K562 (cell line): ENCODE measurements around the gene RAB26. TPM values are rescaled to one million over a fixed set of nuclear protein-coding genes. Genes with fewer than 3 reads are reported as not detected.
A peak's percentile ranks its signal among the peaks of the same experiment; 100 is the strongest.

ENCODE experiments used
- ATAC-seq: fragments of 200-7000 bp; cut with Tn5 transposase; 3 replicates; pipeline ENCODE4 v1.9.1; 2020; ENCODE audit warnings: moderate library complexity
- BruUV-seq: library from RNA; stranded (reverse); fragments of 400-500 nt; replicated peaks from 2 replicates; lab custom pipeline; 2021; lab: Mats Ljungman, UMichigan
- CTCF ChIA-PET: fragments of 300-600 bp; formaldehyde crosslinking; extraction: SDS; loops from one replicate; lab custom pipeline; 2021; ENCODE audit warnings: low intra/inter-chr PET ratio; lab: Yijun Ruan, JAX
- POLR2A ChIA-PET: fragments of 300-600, 350-650 bp; sonication (Branson Sonifier 250); formaldehyde crosslinking; extraction: SDS; loops from one replicate; lab custom pipeline; 2021; ENCODE audit warnings: antibody characterized with exemption, inconsistent platforms; lab: Yijun Ruan, JAX
- DNase-seq, 4 experiments: peaks; one replicate each; pipeline versions ENCODE4 v3.0.0 to v3.0.0-alpha.2; 2011 to 2018; ENCODE audit warnings: low spot score in 3 of 4, mixed read lengths in 3 of 4; ENCODE audit errors: extremely low read depth in 1 of 4
- FAIRE-seq: peaks from 2 replicates; lab custom pipeline; 2011; peaks lifted over from hg19 to GRCh38; lab: Jason Lieb, UNC
- H2AFZ ChIP-seq: 2 replicates; pipeline ENCODE4 v1.6.0; 2011; ENCODE audit warnings: low read depth, low read length, control low read depth, inconsistent platforms
- H3K27ac ChIP-seq: fragments of 200-600 bp; 3 replicates; pipeline ENCODE4 v1.8.0; 2011; ENCODE audit warnings: low read depth, mild to moderate bottlenecking, control low read depth, inconsistent platforms, low read length, moderate library complexity, mixed read lengths; ENCODE audit errors: extremely low read depth
- H3K27me3 ChIP-seq, 2 experiments: fragments of 300-600 bp in 1 of 2; 2 replicates in 1 of 2; 3 replicates in 1 of 2; pipeline versions ENCODE4 v1.6.0 to v1.8.0; 2011; ENCODE audit warnings: inconsistent platforms in 2 of 2, low read length in 2 of 2, mild to moderate bottlenecking in 1 of 2, mixed read lengths in 1 of 2, moderate library complexity in 1 of 2; ENCODE audit not compliant: control insufficient read depth in 2 of 2, insufficient read depth in 2 of 2
- H3K36me3 ChIP-seq: fragments of 300-600 bp; 3 replicates; pipeline ENCODE4 v1.8.0; 2011; ENCODE audit warnings: mild to moderate bottlenecking, low read length, inconsistent platforms; ENCODE audit not compliant: control insufficient read depth, insufficient read depth
- H3K4me1 ChIP-seq, 2 experiments: fragments of 200-600 bp in 1 of 2; replicated peaks in 1 of 2; 2 replicates in 1 of 2; 3 replicates in 1 of 2; pipeline versions ENCODE4 v1.5.1 to v1.8.0; 2011; ENCODE audit warnings: inconsistent platforms in 2 of 2, low read length in 2 of 2, mild to moderate bottlenecking in 1 of 2, mixed read lengths in 1 of 2, moderate library complexity in 1 of 2; ENCODE audit not compliant: control insufficient read depth in 2 of 2, insufficient read depth in 2 of 2
- H3K4me2 ChIP-seq: 2 replicates; pipeline ENCODE4 v1.6.1; 2011; ENCODE audit warnings: low read length, control low read depth, inconsistent platforms, mixed read lengths; ENCODE audit not compliant: insufficient read depth
- H3K4me3 ChIP-seq: fragments of 200-600 bp; sonication (generic), shearing (Covaris generic); 2 replicates; pipeline ENCODE4 v1.5.1; 2016; ENCODE audit warnings: control low read depth, inconsistent platforms
- H3K79me2 ChIP-seq: fragments of 200-600 bp; 3 replicates; pipeline ENCODE4 v1.8.0; 2011; ENCODE audit warnings: low read length, inconsistent platforms; ENCODE audit not compliant: control insufficient read depth, insufficient read depth
- H3K9ac ChIP-seq, 2 experiments: 2 replicates each; pipeline versions ENCODE4 v1.6.0 to v1.6.1; 2011; ENCODE audit warnings: low read depth in 2 of 2, low read length in 2 of 2, control low read depth in 1 of 2, inconsistent platforms in 1 of 2, mild to moderate bottlenecking in 1 of 2, mixed read lengths in 1 of 2; ENCODE audit not compliant: insufficient read depth in 1 of 2
- H3K9me1 ChIP-seq: one replicate; pipeline ENCODE4 v1.6.0; 2011; ENCODE audit warnings: inconsistent platforms, mild to moderate bottlenecking, low read length, moderate library complexity; ENCODE audit not compliant: control insufficient read depth, insufficient read depth
- H3K9me3 ChIP-seq: replicated peaks from 2 replicates; pipeline ENCODE4 v1.5.1; 2011; ENCODE audit warnings: low read depth, low read length, inconsistent platforms; ENCODE audit not compliant: control insufficient read depth, insufficient read depth
- H4K20me1 ChIP-seq: replicated peaks from 2 replicates; pipeline ENCODE4 v1.6.1; 2011; ENCODE audit warnings: low read length, inconsistent platforms, mixed read lengths; ENCODE audit not compliant: control insufficient read depth, insufficient read depth
- ELF1 ChIP-seq: fragments of 200-800 bp; sonication (Bioruptor generic); IDR thresholded peaks from 2 replicates; pipeline ENCODE4 v1.6.1; 2016; ENCODE audit warnings: missing genetic modification characterization, missing compliant biosample characterization
- ETV5 ChIP-seq: sonication (generic); formaldehyde crosslinking; IDR thresholded peaks from 2 replicates; pipeline ENCODE4 v1.4.0; 2020; ENCODE audit warnings: low read depth, mild to moderate bottlenecking, missing genetic modification reagents
- RBFOX2 ChIP-seq: fragments of 200-400 bp; formaldehyde crosslinking; IDR thresholded peaks from 2 replicates; pipeline ENCODE4 v1.6.1; 2017; ENCODE audit warnings: low read depth, mild to moderate bottlenecking, low read length, moderate library complexity
- RBM17 ChIP-seq: fragments of 200-400 bp; formaldehyde crosslinking; IDR thresholded peaks from 2 replicates; pipeline ENCODE4 v1.6.1; 2017; ENCODE audit warnings: low read depth, mild to moderate bottlenecking, low read length, borderline replicate concordance
- ZNF217 ChIP-seq: sonication (generic); formaldehyde crosslinking; IDR thresholded peaks from 2 replicates; pipeline ENCODE4 v1.8.0; 2022; ENCODE audit warnings: mild to moderate bottlenecking, missing genetic modification reagents
- WGBS: fragments of 100-300 bp; shearing (Covaris generic); methylation state at CpG from one replicate; pipeline ENCODE4 v1.1.6; 2016; ENCODE audit warnings: low coverage, mixed read lengths; ENCODE audit not compliant: insufficient coverage; ENCODE audit errors: missing lambda C conversion rate; 5-methylcytosine and 5-hydroxymethylcytosine counted together
- in situ Hi-C: fragments of 300-500 bp; cut with MboI; formaldehyde crosslinking; loops from 4 replicates; pipeline ENCODE4 v1.15.0; 2018; ENCODE audit warnings: inconsistent platforms, mixed read lengths
- intact Hi-C: fragments of 100-400 bp; cut with micrococcal nuclease; formaldehyde crosslinking; loops from 2 replicates; pipeline ENCODE4 v1.14.2; 2022
- polyA plus RNA-seq, 8 experiments: library from polyadenylated mRNA; depleted of rRNA in 4 of 8; stranded (reverse) in 5 of 8; unstranded in 3 of 8; fragments of >200 nt; fragmentation: Nextera tagmentation in 2 of 8; fragmentation: Illumina TruSeq in 1 of 8; extraction: Ambion mirVana in 2 of 8; extraction: Trizol in 1 of 8; gene quantifications; 2 replicates each; pipeline versions ENCODE4 v1.2.1 to v1.2.3, GENCODE V29; 2011 to 2014; ENCODE audit warnings: inconsistent platforms in 1 of 8, missing spikeins in 1 of 8
- total RNA-seq, 7 experiments: library from RNA; depleted of rRNA in 6 of 7; stranded (reverse); fragments of >200 nt in 6 of 7; fragmentation: Illumina TruSeq in 2 of 7; extraction: Trizol in 2 of 7; gene quantifications; 2 replicates each; pipeline versions ENCODE4 v1.2.1 to v1.2.3, GENCODE V29; 2011 to 2021; ENCODE audit warnings: low replicate concordance in 1 of 7

The RAB26 gene
- total and polyA plus RNA-seq, 9 of the 15 experiments (the other 6 are each of a cell fraction or from before 2014, with no cell fraction given), result 0.25 to 6.1 (median 2.1) TPM

- CTCF ChIA-PET, result no interaction called here
- peaks cover 93% of the 10 kb centered on the region for H3K79me2 ChIP-seq
- 83% methylated on average over 22 of the region's 27 CpGs for WGBS
- H3K9ac ChIP-seq, result peak overlapping the region; percentile 91 to 99; a peak in 2 of 4 replicates
- in situ Hi-C loops (no loop called here), intact Hi-C loops (no loop called here)
- POLR2A ChIA-PET, result interaction anchor here (0.6 to 1.0 kb wide), 3 partner anchors 10 to 70 kb away, joined by 3 read pairs; no protein-coding TSS in a partner anchor
- peaks cover 54% of the 10 kb centered on the region for H3K36me3 ChIP-seq
- no peak overlapping the region for H3K27ac ChIP-seq
- TF ChIP-seq RBM17 (no peak), ELF1 (tag) (no peak), ZNF217 (CRISPR knock-in tag) (no peak), RBFOX2 (peak; percentile 6), ETV5 (CRISPR knock-in tag) (no peak)
- peaks cover 37% of the 10 kb centered on the region; the same call in 1 of the 2 replicates for H4K20me1 ChIP-seq
- no peaks in the 10 kb centered on the region for H3K27me3 ChIP-seq
- BruUV-seq, result no TSS peak
- peaks cover 6% of the 10 kb centered on the region for H3K9me1 ChIP-seq
- no peak for DNase-seq
- FAIRE-seq, result no peak
- H3K4me1 ChIP-seq, result peaks cover 8 to 64% of the 10 kb centered on the region in 2 experiments; a peak in 4 of 5 replicates
- H3K4me2 ChIP-seq, result peak overlapping the region; percentile 94
- peak overlapping the region; percentile 55; the same call in 1 of the 2 replicates for H3K4me3 ChIP-seq
- H2AFZ ChIP-seq, result no peak overlapping the region
- H3K9me3 ChIP-seq, result no peaks in the 10 kb centered on the region; the same call in 1 of the 2 replicates
- ATAC-seq, result no peak
These were observed 9.2 kb downstream of the RAB26 start for GRCh38 chr16:2157480-2158261.
